Osteocyte (in vitro differentiated cells): ENCODE results near the gene FBXW4. TPM values are rescaled to one million over a fixed set of nuclear protein-coding genes. Genes with fewer than 3 reads are reported as not detected.

ENCODE experiments used
- DNase-seq: peaks from one replicate; pipeline ENCODE4 v3.0.0; 2021; ENCODE audit warnings: mixed read lengths; ENCODE audit not compliant: unreplicated experiment; ENCODE audit errors: extremely low spot score
- H3K27ac Mint-ChIP-seq: one replicate; pipeline ENCODE4 v1.8.0; 2021; ENCODE audit warnings: mild to moderate bottlenecking, mixed read lengths; ENCODE audit not compliant: unreplicated experiment
- H3K27me3 Mint-ChIP-seq: one replicate; pipeline ENCODE4 v1.8.0; 2021; ENCODE audit warnings: mixed read lengths; ENCODE audit not compliant: unreplicated experiment
- H3K36me3 Mint-ChIP-seq: one replicate; pipeline ENCODE4 v1.8.0; 2021; ENCODE audit warnings: mixed read lengths; ENCODE audit not compliant: unreplicated experiment
- H3K4me1 Mint-ChIP-seq: one replicate; pipeline ENCODE4 v1.8.0; 2021; ENCODE audit warnings: mixed read lengths; ENCODE audit not compliant: unreplicated experiment
- H3K4me3 Mint-ChIP-seq: one replicate; pipeline ENCODE4 v1.8.0; 2021; ENCODE audit warnings: mild to moderate bottlenecking, moderate library complexity, mixed read lengths; ENCODE audit not compliant: unreplicated experiment
- H3K9me3 Mint-ChIP-seq: one replicate; pipeline ENCODE4 v1.8.0; 2021; ENCODE audit warnings: mixed read lengths; ENCODE audit not compliant: unreplicated experiment
- total RNA-seq: library from RNA; stranded (reverse); gene quantifications from 2 replicates; pipeline ENCODE4 v1.2.1, GENCODE V29; 2021
- TF ChIP-seq, protein P1 (sequence below): fragments of 200-600 bp; sonication (generic); IDR thresholded peaks from 2 replicates; pipeline ENCODE4 v1.5.0; 2021; ENCODE audit warnings: antibody characterized with exemption, mild to moderate bottlenecking, moderate library complexity

The FBXW4 gene
- total RNA-seq, 1 donor from 2014 or later, result 44.6 TPM

DNA sequence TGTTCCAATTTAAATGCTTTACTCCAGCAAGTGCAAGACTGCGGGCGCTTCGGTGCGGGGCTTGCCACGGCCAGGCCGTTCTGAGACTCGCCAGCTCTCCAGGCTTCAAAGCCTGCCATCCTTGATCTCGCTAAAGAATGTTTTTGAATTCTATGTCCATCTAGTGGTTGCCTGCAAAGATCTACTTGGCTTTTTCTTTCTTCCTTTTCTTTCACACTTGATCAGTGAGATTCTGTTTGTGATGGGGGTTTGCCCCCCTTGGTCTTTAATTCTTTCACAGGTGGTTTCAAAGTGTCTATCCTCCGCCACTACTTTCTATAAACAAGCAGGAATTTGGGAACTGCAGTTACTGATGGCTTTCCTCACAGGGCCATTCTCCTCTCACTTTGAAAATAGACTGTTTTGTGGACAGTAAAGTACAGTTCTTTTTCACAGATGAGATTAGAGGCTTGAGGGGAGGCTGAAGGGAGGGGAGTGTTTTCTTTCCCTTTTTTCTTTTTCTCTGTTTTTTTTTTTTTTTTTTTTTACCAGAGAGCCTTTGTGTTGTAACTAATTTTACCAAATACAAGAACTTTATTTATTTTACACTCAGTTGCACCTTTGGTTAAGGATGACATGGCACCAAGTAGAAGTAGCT, 15.2 kb upstream of the FBXW4 start:
- H3K27ac Mint-ChIP-seq, result no peak overlapping the region
- H3K9me3 Mint-ChIP-seq, result no peaks in the 10 kb centered on the region
- TF ChIP-seq, protein P1, sequence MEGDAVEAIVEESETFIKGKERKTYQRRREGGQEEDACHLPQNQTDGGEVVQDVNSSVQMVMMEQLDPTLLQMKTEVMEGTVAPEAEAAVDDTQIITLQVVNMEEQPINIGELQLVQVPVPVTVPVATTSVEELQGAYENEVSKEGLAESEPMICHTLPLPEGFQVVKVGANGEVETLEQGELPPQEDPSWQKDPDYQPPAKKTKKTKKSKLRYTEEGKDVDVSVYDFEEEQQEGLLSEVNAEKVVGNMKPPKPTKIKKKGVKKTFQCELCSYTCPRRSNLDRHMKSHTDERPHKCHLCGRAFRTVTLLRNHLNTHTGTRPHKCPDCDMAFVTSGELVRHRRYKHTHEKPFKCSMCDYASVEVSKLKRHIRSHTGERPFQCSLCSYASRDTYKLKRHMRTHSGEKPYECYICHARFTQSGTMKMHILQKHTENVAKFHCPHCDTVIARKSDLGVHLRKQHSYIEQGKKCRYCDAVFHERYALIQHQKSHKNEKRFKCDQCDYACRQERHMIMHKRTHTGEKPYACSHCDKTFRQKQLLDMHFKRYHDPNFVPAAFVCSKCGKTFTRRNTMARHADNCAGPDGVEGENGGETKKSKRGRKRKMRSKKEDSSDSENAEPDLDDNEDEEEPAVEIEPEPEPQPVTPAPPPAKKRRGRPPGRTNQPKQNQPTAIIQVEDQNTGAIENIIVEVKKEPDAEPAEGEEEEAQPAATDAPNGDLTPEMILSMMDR, result no peak

DNA sequence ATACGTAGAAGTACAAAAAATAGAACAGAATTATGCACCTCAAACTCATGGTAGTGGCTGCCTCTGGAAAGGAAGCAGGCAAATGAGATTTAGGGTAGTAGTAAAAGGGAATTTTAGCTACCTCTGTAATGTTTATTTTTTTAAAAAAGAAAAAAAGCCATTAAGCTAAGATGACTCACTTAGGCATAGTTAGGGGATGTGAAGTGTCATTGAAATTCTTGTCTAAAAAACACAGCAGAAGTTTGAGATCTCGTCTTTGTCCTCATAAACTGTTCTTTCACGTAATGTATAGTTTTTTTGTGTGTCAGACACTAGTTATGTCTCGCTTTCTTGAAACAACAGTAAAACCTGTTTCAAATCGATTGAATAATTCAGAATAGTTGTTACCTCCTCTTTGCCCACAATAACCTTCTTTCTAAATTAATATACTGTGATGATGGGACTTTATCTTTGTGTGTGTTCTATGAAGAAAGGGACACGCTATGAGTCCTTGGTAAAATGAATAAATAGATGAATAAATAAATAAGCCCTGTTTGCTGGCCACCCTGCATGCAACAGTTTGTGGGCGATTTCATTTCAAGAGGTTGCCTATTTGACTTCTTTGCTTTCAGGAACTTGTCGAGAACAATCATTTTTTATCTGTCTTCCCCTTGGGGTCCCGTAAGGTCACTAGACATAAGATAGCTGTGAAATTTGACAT, 14.5 kb upstream of the FBXW4 start:
- H3K27me3 Mint-ChIP-seq, result peaks cover 42% of the 10 kb centered on the region
- no peak for DNase-seq
- H3K36me3 Mint-ChIP-seq, result no peaks in the 10 kb centered on the region
- H3K4me3 Mint-ChIP-seq, result no peak overlapping the region
- peaks cover 2% of the 10 kb centered on the region for H3K4me1 Mint-ChIP-seq
- TF ChIP-seq, protein P1, result no peak
- no peak overlapping the region for H3K27ac Mint-ChIP-seq
- H3K9me3 Mint-ChIP-seq, result no peaks in the 10 kb centered on the region

More for the DNA sequence above, 15.2 kb upstream of the FBXW4 start:
- DNase-seq, result no peak
- Mint-ChIP-seq H3K4me1 (peaks cover 2% of the 10 kb centered on the region), H3K27me3 (peaks cover 42% of the 10 kb centered on the region), H3K36me3 (no peaks in the 10 kb centered on the region), H3K4me3 (no peak overlapping the region)

DNA sequence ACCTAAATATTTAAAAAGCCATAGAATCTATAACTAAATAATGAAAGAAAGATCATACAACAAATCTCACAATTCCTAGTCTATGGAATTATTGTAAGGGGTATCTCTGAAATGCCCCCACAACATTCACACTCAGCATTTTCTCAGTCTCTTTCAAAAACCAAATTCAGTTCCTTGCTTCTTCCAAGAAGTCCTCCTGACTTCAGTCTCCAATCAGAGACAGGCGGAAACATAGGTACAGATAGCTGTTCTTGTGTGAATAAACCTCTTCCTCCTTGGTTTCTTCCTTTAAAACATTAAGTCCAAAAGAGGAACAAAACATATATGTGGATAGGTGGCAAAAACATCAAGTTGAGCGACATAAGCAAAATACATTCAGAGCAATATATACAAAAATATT, 13.9 kb upstream of the FBXW4 start:
- Mint-ChIP-seq H3K27me3 (peaks cover 42% of the 10 kb centered on the region), H3K27ac (no peak overlapping the region)
- no peak for DNase-seq

DNA sequence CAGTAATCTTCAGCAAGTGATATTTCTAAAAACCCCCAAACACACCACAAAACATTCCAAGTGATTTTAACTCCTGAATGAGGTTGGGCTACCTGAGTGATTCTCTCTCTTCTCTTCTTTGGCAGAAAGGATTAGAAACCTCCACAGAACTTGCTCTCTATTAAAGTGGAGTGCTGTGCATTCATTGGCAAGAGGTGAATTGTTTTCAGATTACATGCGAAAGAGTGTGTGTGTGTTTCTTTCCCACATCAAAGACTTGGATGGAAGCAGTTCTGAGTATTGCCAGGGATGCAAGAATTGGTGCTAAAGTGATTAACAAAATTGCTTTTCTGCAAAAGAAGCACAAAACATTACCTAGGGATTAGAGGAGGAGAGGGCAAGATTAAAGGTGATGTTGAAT, 13.1 kb upstream of the FBXW4 start:
- peaks cover 5% of the 10 kb centered on the region for H3K4me1 Mint-ChIP-seq
- no peaks in the 10 kb centered on the region for H3K36me3 Mint-ChIP-seq
- TF ChIP-seq, protein P1, result no peak
- peaks cover 36% of the 10 kb centered on the region for H3K27me3 Mint-ChIP-seq
- H3K9me3 Mint-ChIP-seq, result no peaks in the 10 kb centered on the region
- no peak overlapping the region for H3K27ac Mint-ChIP-seq
- no peak overlapping the region for H3K4me3 Mint-ChIP-seq
- no peak for DNase-seq

More for the DNA sequence above, 13.9 kb upstream of the FBXW4 start:
- Mint-ChIP-seq H3K9me3 (no peaks in the 10 kb centered on the region), H3K4me1 (peaks cover 5% of the 10 kb centered on the region), H3K36me3 (no peaks in the 10 kb centered on the region), H3K4me3 (no peak overlapping the region)
- TF ChIP-seq, protein P1, result no peak

DNA sequence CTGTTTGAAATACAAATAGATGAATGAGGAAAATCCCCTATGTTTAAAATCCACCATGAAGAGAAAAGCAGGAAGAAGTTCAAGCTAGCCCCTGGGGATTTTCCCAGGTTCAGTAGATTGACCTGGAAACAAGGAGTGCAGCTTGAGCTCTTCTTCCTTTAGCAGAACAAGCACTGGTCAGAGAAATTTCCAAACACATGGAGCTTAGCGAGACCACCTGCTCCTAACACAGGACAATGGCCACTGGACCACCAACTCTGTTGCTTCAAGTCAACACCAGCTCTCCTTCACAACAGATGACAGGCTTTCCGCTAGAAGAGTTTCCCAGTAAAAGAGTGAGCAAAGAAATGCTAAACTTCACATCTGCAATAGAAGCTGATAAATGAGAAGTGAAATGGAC, 9.4 kb upstream of the FBXW4 start:
- H3K27ac Mint-ChIP-seq, result no peak overlapping the region
- no peak for DNase-seq
- no peaks in the 10 kb centered on the region for H3K9me3 Mint-ChIP-seq
- H3K4me3 Mint-ChIP-seq, result no peak overlapping the region
- peaks cover 24% of the 10 kb centered on the region for H3K27me3 Mint-ChIP-seq
- H3K36me3 Mint-ChIP-seq, result peaks cover 1% of the 10 kb centered on the region
- H3K4me1 Mint-ChIP-seq, result peaks cover 3% of the 10 kb centered on the region
- TF ChIP-seq, protein P1, result no peak
